MM.1S (cell line): Measurements from ENCODE around the gene LRRC23.

ENCODE experiments used
- CTCF ChIP-seq: fragments of 300-600 bp; sonication (generic); IDR thresholded peaks from 2 replicates; pipeline ENCODE4 v1.5.1; 2016; ENCODE audit warnings: antibody characterized with exemption, low read length, mixed read lengths
- EZH2 ChIP-seq: fragments of 300-600 bp; sonication (generic); optimal IDR thresholded peaks from 2 replicates; pipeline ENCODE3; 2017; ENCODE audit warnings: low read depth, mild to moderate bottlenecking, antibody characterized with exemption, low read length, mixed read lengths
- EZH2phosphoT487 ChIP-seq: fragments of 300-600 bp; sonication (generic); IDR thresholded peaks from 2 replicates; pipeline ENCODE4 v1.6.1; 2018; ENCODE audit warnings: antibody characterized with exemption, low read length

- TF ChIP-seq CTCF (no peak), EZH2 (no peak), EZH2phosphoT487 (no peak)
Measured at GRCh38 chr12:6941267-6941666, 36.6 kb downstream of the LRRC23 start.
